Lung (tissue), 12 donors: ENCODE data around the gene NR2F1-AS1. TPM values are rescaled to one million over a fixed set of nuclear protein-coding genes. Genes with fewer than 3 reads are reported as not detected.

Source experiments
- ATAC-seq: fragments of 200-7000 bp; cut with Tn5 transposase; one replicate; pipeline ENCODE4 v1.9.1; 2020; ENCODE audit warnings: moderate number of reproducible peaks; ENCODE audit not compliant: insufficient read depth, low FRiP score
- DNase-seq, 3 donors: peaks; one replicate each; pipeline ENCODE4 v3.0.0-alpha.2; 2013 to 2017
- H3K27ac ChIP-seq, 2 donors: one replicate each; pipeline ENCODE4 v1.5.1; 2013; ENCODE audit warnings: mild to moderate bottlenecking in 2 of 2, moderate library complexity in 2 of 2, control low read depth in 1 of 2, inconsistent platforms in 1 of 2, low read depth in 1 of 2, low read length in 1 of 2
- H3K27me3 ChIP-seq, 3 donors: one replicate each; pipeline ENCODE4 v1.5.1; 2013; ENCODE audit warnings: low read length in 2 of 3; ENCODE audit not compliant: control insufficient read depth in 3 of 3, insufficient read depth in 3 of 3
- H3K36me3 ChIP-seq, 4 donors: one replicate each; pipeline ENCODE4 v1.5.1; 2013; ENCODE audit warnings: low read length in 4 of 4, mild to moderate bottlenecking in 1 of 4, moderate library complexity in 1 of 4; ENCODE audit not compliant: control insufficient read depth in 4 of 4, insufficient read depth in 4 of 4
- H3K4me1 ChIP-seq, 5 donors: one replicate each; pipeline ENCODE4 v1.5.1; 2013; ENCODE audit warnings: low read length in 5 of 5, mild to moderate bottlenecking in 2 of 5, moderate library complexity in 1 of 5; ENCODE audit not compliant: control insufficient read depth in 5 of 5, insufficient read depth in 5 of 5
- H3K4me3 ChIP-seq: one replicate; pipeline ENCODE4 v1.5.1; 2013; ENCODE audit warnings: mild to moderate bottlenecking, control low read depth, moderate library complexity
- H3K9ac ChIP-seq, 2 donors: one replicate each; pipeline ENCODE4 v1.5.1; 2013; ENCODE audit warnings: low read length in 2 of 2, control low read depth in 1 of 2; ENCODE audit not compliant: insufficient read depth in 1 of 2
- H3K9me3 ChIP-seq, 4 donors: one replicate each; pipeline ENCODE4 v1.5.1; 2013; ENCODE audit warnings: low read length in 3 of 4, mild to moderate bottlenecking in 1 of 4, moderate library complexity in 1 of 4; ENCODE audit not compliant: control insufficient read depth in 4 of 4, insufficient read depth in 3 of 4
- CTCF ChIP-seq: IDR thresholded peaks from 2 replicates; pipeline ENCODE4 v1.5.1; 2012; ENCODE audit warnings: mild to moderate bottlenecking; ENCODE audit errors: control extremely low read depth, extremely low read depth
- WGBS, 2 donors: extraction: QIAGEN DNeasy Blood & Tissue Kit; methylation state at CpG; one replicate each; pipeline ENCODE4 v1.1.7; 2013; 5-methylcytosine and 5-hydroxymethylcytosine counted together
- polyA plus RNA-seq, 2 donors: library from polyadenylated mRNA; stranded (reverse); fragments of 200-250 nt; gene quantifications; one replicate each; pipeline ENCODE4 v1.2.1, GENCODE V29; 2013
- total RNA-seq, 2 donors: library from RNA; depleted of rRNA in 1 of 2; stranded (reverse); fragments of >200 nt in 1 of 2; gene quantifications; one replicate each; pipeline ENCODE4 v1.2.1, GENCODE V29; 2014 to 2021
- donor health status: control.
- donor health status: control.
- donor health status: Bipolar disorder and iron deficiency.
- donor health status: healthy.
- donor health status: DM: yes; HTN: yes; CAD: no.

Gene NR2F1-AS1
- total and polyA plus RNA-seq, 4 donors, result 3.6 to 50.0 (median 10.9) TPM

DNA sequence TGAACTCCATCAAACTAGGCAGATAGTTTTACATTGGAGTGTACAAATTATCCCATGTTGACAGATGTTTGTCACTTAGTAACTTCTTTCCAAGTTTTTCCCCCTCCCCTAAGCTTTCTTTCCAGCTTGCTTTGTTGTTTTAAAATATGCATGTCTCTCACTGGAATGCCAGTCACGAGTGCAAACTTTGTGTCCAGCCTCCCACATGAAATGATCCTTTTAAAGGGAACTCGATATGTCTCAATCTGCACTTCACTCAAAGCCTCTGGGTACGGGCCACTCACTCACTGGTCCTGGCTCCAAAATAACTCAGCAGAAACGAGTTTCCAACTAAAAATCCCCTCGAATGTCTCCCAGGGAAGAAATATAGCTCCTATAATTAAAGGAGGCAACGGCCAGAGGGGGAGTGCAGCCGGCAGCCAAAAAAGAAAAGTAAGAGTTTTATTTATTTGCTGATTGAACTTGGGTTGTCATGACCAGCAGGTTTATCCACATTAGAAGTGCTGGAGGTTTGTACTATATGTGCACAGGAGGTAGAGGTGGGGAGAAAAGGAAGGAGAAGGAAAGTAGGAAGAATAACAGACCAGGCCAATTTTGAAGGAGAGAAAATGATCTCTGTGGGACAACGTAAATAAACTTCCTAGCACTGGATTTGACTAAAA is 19.5 kb upstream of the NR2F1-AS1 start:
- peaks cover 0 to 73% (median 16%) of the 10 kb centered on the region in 5 donors for H3K4me1 ChIP-seq
- WGBS, 2 donors, result 9 to 14% methylated on average over 8 of the region's 8 CpGs
- H3K36me3 ChIP-seq, result peaks cover 0 to 7% (median 0%) of the 10 kb centered on the region in 4 donors
- H3K9ac ChIP-seq, result peak overlapping the region in 1 of 2 donors; percentile 89
- peaks cover 0 to 14% (median 0%) of the 10 kb centered on the region in 4 donors for H3K9me3 ChIP-seq
- no peak for TF ChIP-seq CTCF
- no peak overlapping the region for H3K4me3 ChIP-seq
- H3K27ac ChIP-seq, result no peak overlapping the region
- peaks cover 0 to 80% (median 12%) of the 10 kb centered on the region in 3 donors for H3K27me3 ChIP-seq
- peak; percentile 60 to 84 (median 82) for DNase-seq
- ATAC-seq, result no peak

DNA sequence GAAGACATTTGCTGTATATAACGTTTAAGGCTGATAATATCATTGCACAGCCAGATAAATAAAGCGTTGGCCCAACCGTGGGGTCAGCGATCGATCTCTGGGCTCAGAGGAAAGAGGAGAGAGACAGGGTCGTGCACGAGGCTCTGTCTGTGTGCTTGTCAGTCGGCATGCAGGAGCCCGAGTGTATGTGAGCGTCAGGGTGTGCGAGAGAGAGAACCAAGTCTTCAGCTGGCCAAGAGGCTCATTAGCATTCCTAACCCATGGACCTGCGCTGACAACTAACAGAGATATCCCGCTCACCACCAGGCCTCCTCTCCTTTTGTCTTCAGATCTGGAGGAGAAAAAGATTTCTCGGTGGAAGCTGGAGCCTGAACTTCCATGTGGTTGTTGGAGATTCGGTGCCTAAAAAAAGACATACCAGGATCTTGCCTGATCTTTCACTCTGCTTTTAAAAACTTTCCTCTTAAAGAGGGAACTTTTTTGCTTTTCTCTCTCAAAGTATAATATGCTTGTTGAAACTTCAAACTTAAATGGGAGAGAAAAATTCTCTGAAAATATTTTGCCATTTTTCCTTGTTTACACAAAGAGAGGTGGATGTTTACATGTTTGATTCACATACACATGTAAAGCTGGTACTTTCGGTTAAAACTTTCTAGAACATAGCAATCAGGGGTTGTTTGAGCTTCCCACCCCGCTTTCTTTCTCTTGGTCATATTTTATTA is 18.5 kb upstream of the NR2F1-AS1 start:
- WGBS, 2 donors, result 6 to 18% methylated on average over 17 of the region's 17 CpGs
- H3K27ac ChIP-seq, result peak overlapping the region in 1 of 2 donors; percentile 51
- peak overlapping the region in 1 of 2 donors; percentile 89 for H3K9ac ChIP-seq
- H3K4me1 ChIP-seq, result peaks cover 0 to 83% (median 16%) of the 10 kb centered on the region in 5 donors
- TF ChIP-seq CTCF, result no peak
- peaks cover 0 to 78% (median 12%) of the 10 kb centered on the region in 3 donors for H3K27me3 ChIP-seq
- no peak overlapping the region for H3K4me3 ChIP-seq
- ATAC-seq, result no peak
- H3K9me3 ChIP-seq, result peaks cover 0 to 19% (median 0%) of the 10 kb centered on the region in 4 donors
- peak; percentile 62 to 84 (median 78) for DNase-seq
- peaks cover 0 to 13% (median 0%) of the 10 kb centered on the region in 4 donors for H3K36me3 ChIP-seq

GRCh38 chr5:93599001-93599379 is 18.0 kb upstream of the NR2F1-AS1 start:
- Histone ChIP-seq H3K9ac (peak overlapping the region in 1 of 2 donors; percentile 89), H3K9me3 (peaks cover 0 to 19% (median 0%) of the 10 kb centered on the region in 4 donors), H3K36me3 (peaks cover 0 to 15% (median under 1%) of the 10 kb centered on the region in 4 donors), H3K4me1 (peaks cover 0 to 88% (median 13%) of the 10 kb centered on the region in 5 donors), H3K27me3 (peaks cover 0 to 78% (median 12%) of the 10 kb centered on the region in 3 donors), H3K4me3 (no peak overlapping the region), H3K27ac (no peak overlapping the region)
- no peak for DNase-seq
- WGBS, 2 donors, result 13 to 24% methylated on average over 5 of the region's 5 CpGs
- TF ChIP-seq CTCF, result no peak
- ATAC-seq, result no peak
